ENCODE results near the gene ACOX3.

ACOX3 gene

GRCh38 chr4:8319731-8320385 lies 120.7 kb downstream of the ACOX3 start:
- peak; percentile 16 for DNase-seq (ENCODE audit: low spot score)

GRCh38 chr4:8319061-8319460 lies 121.5 kb downstream of the ACOX3 start:
- no peak for DNase-seq (ENCODE audit: low spot score)

- DNase-seq (ENCODE audit: low spot score): no peak
These were observed 122.0 kb downstream of the ACOX3 start for GRCh38 chr4:8318509-8318908.

DNA sequence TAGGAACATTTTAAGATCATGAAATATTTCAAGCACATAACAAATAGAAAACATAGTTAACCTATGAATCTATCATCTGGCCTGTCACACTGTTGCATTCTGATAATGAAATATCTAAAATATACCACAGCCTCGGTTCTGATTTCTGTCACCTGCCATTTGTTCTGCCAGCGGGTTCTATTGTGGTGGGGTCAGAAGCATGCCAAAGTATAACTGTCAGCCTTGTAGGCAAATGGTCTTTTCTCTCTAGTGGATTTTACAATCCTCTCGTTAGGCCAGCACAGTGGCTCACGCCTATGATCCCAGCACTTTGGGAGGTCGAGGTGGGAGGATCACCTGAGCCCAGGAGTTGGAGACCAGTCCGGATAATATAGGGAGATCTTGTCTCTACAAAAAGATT lies 123.0 kb downstream of the ACOX3 start:
- no peak for DNase-seq (ENCODE audit: low spot score)

- DNase-seq (ENCODE audit: low spot score): no peak
These were observed 123.6 kb downstream of the ACOX3 start for GRCh38 chr4:8316911-8317351.

All from AG08395 (cell line).